ENCODE measurements around the gene GJC1.

The GJC1 gene

DNA sequence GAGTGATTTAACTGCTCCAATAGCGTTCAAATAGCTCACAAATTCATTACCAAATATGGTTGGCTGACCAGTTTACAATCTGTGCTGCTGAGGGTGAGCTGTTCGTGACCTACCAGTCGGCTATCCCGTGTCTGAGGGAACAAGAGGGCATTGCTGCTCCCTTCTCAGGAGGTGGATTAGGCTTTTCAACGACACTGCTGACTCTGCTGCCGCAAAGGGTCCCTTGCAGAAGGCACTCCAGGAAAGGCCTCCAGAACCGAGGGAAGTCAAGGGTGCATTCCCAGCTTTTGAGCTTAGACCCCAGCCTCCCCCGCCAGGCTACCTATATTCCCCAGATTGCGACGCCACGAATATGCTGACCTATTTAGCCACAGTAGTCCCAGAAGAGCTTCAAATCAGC, 32.3 kb downstream of the GJC1 start:
- no peak for DNase-seq

DNA sequence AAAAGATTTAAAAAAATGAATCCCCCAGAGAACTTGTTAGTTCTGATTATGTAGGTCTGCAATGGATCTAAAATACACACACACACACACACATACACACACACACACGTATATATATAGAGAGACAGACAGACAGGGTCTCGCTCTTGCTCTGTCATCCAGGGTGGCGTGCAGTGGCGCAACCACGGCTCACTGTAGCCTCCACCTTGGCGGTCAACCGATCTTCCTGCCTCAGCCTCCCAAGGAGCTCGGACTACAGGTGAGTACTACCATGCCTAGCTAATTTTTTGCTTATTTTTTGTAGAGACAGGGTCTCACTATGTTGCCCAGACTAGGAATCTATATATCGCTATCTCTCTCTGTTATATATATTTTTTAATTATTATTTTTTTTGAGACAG, 33.4 kb downstream of the GJC1 start:
- no peak for DNase-seq

GRCh38 chr17:44795928-44796327, 34.2 kb downstream of the GJC1 start:
- no peak for DNase-seq

- DNase-seq = no peak
These were observed 34.7 kb downstream of the GJC1 start for GRCh38 chr17:44795421-44795820.

DNA sequence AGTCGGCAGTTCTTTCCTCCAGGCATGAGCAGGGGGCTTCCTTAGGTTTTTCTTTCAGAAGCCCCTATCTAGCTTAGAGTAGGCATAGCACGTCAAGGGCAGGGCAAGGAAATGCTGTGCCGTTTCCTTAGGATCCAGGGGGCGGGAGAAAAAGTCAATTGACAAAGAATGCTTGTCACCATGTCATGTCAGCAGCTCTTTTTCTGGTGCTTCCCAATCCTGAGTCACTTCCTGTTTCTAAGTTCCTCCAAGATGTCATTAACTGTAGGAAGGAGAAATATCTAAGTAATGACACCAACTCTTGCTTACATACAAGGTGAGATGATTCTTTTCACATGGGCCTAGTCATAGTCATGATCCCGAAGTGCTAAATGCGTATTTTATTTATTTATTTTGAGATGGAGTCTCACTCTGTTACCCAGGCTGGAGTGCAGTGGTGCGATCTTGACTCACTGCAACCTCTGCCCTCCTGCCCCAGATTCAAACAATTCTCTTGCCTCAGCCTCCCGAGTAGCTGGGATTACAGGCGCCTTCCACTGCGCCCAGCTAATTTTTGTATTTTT, 35.2 kb downstream of the GJC1 start:
- DNase-seq = peak; percentile 31

GRCh38 chr17:44793885-44794842, 35.9 kb downstream of the GJC1 start:
- no peak for DNase-seq

DNA sequence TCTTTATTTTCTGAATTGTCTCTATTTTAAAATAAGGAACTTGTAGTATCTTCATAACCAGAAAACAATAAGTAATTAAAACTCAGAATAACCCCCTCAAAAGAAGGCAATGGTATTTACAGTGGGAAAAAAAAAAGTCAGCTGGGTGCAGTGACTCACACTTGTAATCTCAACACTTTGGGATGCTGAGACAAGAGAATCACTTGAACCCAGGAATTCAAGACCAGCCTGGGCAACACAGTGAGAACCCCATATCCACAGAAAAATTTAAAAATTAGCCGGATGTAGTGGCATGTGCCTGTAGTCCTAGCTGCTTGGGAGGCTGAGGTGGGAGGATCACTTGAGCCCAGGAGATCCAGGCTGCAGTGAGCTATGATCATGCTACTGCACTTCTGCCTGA, 37.8 kb downstream of the GJC1 start:
- DNase-seq = no peak

DNA sequence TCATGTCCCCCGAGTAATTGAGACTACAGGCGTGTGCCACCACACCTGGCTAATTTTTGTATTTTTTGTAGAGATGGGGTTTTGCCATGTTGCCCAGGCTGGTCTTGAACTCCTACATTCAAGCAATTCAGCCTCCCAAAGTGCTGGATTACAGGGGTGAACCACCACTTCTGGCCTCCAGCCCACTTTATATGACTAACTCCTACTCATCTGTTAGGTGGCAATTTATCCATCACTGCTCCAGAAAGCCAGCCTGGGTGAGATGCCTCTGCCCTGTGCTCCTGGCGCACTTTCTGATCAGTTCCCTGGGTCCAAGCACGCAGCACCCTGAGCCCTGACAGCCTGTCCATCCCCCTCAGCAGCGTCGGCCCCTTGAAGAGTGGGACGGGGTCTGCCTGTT, 41.9 kb downstream of the GJC1 start:
- DNase-seq = no peak

- no peak for DNase-seq
These were observed 42.7 kb downstream of the GJC1 start for GRCh38 chr17:44787271-44787940.

DNA sequence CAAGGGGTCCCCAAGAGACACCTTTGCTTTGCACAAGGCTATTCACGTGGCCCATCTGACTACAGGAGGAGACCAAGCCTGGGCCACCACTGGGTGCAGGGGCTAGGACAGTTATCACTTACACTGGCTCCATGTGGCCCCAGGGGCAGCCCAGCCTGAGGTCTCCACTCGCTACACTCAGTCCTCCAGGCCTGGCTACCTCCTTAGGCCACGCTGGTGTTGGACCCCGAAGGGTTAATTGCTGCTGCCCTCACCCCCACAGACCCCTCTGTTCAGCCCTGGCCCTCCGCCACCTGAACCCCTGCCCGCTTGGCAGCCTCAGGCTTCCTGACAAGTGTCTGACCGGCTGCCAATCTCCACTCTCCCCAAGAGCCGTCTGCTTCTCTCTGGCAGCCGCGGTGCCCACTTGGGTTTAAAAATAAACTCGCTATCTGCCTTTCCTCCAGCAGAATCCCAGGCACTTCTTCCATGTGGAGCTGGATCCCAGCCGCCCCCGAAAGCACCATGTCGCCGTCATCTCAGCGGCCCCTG, 43.5 kb downstream of the GJC1 start:
- DNase-seq = no peak

- no peak for DNase-seq
These were observed 44.2 kb downstream of the GJC1 start for GRCh38 chr17:44785921-44786320.

- DNase-seq = no peak
These were observed 47.7 kb downstream of the GJC1 start for GRCh38 chr17:44782326-44782850.

DNA sequence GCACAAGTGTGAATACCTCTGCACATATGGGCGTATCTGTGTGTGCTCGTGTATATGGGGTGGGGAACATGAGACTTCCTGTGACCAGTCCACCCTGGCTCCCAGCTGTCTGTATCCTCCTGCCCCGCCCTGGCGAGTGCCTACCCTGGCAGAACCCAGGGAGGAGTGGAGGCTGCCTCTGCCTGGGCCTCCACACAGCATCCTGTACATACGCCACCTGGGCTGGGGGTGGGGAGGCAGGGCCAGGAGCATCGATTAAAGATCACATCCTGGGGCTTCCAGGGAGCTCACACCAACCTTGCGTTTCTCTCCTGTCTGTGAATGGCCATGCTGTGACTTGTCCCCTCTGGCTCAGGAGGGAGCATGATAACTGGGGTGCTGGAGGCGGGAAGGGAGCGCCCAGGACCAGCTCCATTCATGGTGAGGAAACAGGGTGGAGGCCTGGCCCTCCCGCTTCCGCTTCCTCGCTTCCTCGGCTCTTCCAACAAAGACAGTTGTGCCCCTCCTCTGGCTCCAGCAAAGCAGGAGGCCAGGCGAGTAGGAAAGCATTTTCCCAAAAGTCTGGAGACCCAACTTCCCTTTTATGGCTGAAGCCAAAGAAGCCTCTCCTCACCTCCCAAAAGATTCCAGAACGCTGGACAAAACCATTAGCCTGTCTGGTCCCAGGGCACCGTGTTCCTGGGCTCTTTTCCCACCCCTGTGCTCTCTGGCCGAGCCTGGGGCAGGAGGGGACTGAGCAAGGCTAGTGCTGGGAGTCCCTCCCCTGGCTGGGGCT, 48.3 kb downstream of the GJC1 start:
- DNase-seq = no peak

DNA sequence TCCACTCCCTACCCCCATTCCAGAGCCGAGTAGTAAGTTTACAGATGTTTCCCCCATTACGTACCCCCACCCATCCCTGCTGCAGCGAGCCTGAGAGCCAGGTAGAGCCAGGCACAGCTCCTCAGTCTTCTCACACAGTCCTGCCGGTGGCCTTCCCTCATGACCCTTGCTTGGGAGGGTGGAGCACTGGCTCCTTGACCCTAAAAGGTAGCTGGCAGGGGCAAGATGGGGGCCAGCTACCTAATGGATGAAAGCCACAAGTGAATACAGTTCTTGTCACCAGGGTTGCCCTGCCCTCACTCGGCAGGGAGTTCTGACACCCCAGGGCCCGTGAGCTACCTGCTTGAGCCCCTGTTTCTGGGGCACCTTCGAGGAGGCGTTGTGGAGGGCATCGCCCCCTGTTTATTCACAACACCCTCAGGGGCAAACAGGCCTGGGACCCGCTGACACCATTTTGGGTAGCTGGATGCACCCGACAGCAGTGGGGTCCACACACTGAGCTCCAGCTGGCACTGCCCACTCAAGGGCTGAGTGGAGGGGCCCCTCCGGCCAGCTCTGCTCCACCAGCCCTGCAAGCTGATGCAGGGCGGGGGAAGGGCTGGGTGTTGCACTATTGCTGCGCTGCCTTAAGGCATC, 49.1 kb downstream of the GJC1 start:
- no peak for DNase-seq

GRCh38 chr17:44780161-44780560, 49.9 kb downstream of the GJC1 start:
- DNase-seq = no peak

DNA sequence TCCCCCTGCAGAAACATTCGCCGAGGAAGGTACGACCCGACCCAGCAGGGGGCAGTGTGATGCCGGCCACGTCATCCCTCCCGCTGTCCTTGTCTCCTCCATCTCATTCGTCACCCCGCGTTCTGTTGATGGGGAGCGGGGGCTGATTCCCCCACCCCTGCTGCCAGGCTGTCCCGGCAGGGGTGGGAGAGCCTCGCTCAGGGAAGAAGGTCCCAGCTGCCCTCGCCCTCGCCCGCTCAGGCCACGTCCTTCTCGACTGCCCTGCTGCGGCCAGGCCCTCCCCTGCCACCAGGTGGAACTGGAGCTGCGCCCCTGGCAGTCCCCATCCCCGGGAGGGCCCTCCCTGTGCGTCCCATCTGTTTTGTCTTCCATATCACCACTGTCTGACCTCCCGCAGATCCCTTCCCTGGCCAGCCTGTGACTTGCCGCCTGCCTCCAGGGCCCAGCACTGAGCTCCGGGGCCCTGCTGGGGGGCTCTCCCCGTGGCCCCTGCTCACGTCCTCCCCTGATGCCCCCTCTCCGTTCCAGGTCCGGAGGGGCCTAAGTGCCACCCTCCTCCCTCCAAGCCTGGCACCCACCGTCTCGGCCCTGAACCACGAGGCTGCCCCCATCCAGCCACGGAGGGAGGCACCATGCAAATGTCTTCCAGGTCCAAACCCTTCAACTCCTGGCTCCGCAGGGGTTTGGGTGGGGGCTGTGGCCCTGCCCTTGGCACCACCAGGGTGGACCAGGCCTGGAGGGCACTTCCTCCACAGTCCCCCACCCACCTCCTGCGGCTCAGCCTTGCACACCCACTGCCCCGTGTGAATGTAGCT, 50.7 kb downstream of the GJC1 start:
- peak; percentile 46 for DNase-seq

DNA sequence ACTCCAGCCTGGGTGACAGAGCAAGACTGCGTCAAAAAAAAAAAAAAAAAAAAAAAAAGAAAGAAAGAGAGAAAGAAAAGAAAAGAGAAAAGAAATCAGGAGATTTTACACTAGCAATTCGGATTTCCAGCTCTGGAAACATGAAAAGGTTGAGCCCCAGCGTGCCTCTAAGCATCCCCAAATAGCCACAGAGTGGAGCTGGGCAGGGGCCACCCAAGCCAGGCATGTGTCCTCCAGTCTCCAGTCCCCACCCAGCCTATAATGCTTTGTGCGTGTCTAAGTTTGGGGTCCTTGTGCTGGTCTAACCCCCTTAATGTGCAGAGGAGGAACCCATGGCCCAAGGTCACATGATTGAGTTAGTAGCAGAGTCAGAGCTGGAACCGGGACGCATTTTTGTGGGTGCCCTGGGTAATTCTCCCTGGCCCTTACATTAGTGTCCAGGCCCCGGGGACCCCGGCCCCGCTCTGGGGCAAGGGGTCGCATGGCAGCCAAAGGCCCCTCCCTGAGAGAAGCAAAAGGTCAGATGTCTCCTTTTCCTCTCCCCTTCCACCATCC, 51.4 kb downstream of the GJC1 start:
- no peak for DNase-seq

- no peak for DNase-seq
These were observed 52.4 kb downstream of the GJC1 start for GRCh38 chr17:44777394-44778348.

DNA sequence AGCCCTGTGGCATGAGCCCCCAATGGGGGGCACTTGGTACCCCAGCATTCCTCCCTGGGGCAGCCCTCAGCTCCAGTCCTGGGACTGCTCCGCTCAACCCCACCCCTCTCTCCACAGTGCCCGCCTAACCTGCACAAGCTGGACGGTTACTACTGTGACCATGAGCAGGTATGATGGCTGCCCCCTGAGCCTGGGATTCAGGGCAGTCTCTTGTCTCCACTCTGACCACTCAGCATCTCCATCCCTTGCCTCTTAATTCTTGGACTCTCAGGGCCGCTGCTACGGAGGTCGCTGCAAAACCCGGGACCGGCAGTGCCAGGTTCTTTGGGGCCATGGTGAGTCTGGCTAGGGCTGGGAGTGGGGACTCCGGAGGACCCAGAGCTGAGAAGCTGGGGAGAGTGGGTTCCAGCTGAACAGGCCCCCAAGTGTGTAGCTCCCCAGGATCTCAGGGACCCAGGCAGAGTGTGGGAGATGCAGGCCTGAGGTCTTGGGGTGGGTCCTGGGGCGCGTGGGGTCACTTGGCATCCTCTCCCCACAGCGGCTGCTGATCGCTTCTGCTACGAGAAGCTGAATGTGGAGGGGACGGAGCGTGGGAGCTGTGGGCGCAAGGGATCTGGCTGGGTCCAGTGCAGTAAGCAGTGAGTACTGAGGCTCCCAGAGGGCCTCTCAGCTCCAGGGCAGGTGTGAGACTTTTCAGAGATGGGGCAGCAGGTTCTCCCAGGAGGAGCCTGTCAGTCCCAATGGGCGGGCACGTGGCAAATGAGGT, 53.3 kb downstream of the GJC1 start:
- DNase-seq = no peak

All from GOT3 (cell line).